SK-N-SH (cell line): ENCODE results near the gene ABHD3. TPM values are rescaled to one million over a fixed set of nuclear protein-coding genes. Genes with fewer than 3 reads are reported as not detected.

Experiments
- CTCF ChIA-PET: fragments of 300-600, 350-600 bp; formaldehyde crosslinking; extraction: SDS; loops from one replicate; lab custom pipeline; 2021; lab: Yijun Ruan, JAX
- POLR2A ChIA-PET: fragments of 350-600 bp; sonication (Branson Sonifier 250); formaldehyde crosslinking; extraction: SDS; loops from one replicate; lab custom pipeline; 2020; ENCODE audit warnings: antibody characterized with exemption, inconsistent platforms; lab: Yijun Ruan, JAX
- DNase-seq: peaks from one replicate; pipeline ENCODE4 v3.0.0; 2012
- H2AFZ ChIP-seq: fragments of 200-600 bp; sonication (generic); 2 replicates; pipeline ENCODE4 v1.8.1; 2016; ENCODE audit warnings: antibody characterized with exemption, mild to moderate bottlenecking, low read depth
- H3F3A ChIP-seq: fragments of 200-600 bp; sonication (generic); replicated peaks from 2 replicates; pipeline ENCODE3; 2016; ENCODE audit warnings: antibody characterized with exemption, mild to moderate bottlenecking; ENCODE audit not compliant: insufficient read depth
- H3K27ac ChIP-seq, 2 experiments: fragments of 200-500 bp in 1 of 2; fragments of 200-600 bp in 1 of 2; sonication (Bioruptor generic) in 1 of 2; sonication (generic), shearing (Covaris generic) in 1 of 2; 2 replicates each; pipeline versions ENCODE4 v1.5.1 to v1.6.1; 2014 to 2016; ENCODE audit warnings: low read depth in 2 of 2, inconsistent platforms in 1 of 2, low read length in 1 of 2, mild to moderate bottlenecking in 1 of 2, mixed read lengths in 1 of 2
- H3K27me3 ChIP-seq: fragments of 200-600 bp; sonication (generic), shearing (Covaris generic); 2 replicates; pipeline ENCODE4 v1.6.1; 2016; ENCODE audit warnings: mixed run types; ENCODE audit not compliant: insufficient read depth
- H3K36me3 ChIP-seq, 2 experiments: fragments of 200-500 bp in 1 of 2; fragments of 200-600 bp in 1 of 2; sonication (Bioruptor generic) in 1 of 2; sonication (generic) in 1 of 2; replicated peaks in 1 of 2; 2 replicates each; pipeline versions ENCODE3 to v1.5.1; 2014 to 2016; ENCODE audit warnings: low read length in 1 of 2, mild to moderate bottlenecking in 1 of 2; ENCODE audit not compliant: insufficient read depth in 2 of 2, control insufficient read depth in 1 of 2
- H3K4me1 ChIP-seq, 2 experiments: fragments of 200-500 bp in 1 of 2; fragments of 200-600 bp in 1 of 2; sonication (Bioruptor generic) in 1 of 2; sonication (generic), shearing (Covaris generic) in 1 of 2; 2 replicates each; pipeline versions ENCODE4 v1.5.1 to v1.6.1; 2014 to 2016; ENCODE audit warnings: low read depth in 1 of 2, low read length in 1 of 2, mixed run types in 1 of 2; ENCODE audit not compliant: insufficient read depth in 2 of 2, control insufficient read depth in 1 of 2
- H3K4me2 ChIP-seq: fragments of 200-600 bp; sonication (generic), shearing (Covaris generic); 2 replicates; pipeline ENCODE4 v1.6.1; 2017; ENCODE audit warnings: mixed run types
- H3K4me3 ChIP-seq, 2 experiments: fragments of 200-500 bp in 1 of 2; fragments of 200-600 bp in 1 of 2; sonication (Bioruptor generic) in 1 of 2; sonication (generic), shearing (Covaris generic) in 1 of 2; 2 replicates each; pipeline versions ENCODE4 v1.5.1 to v1.8.1; 2014 to 2016; ENCODE audit warnings: low read depth in 2 of 2, inconsistent platforms in 1 of 2, low read length in 1 of 2, mild to moderate bottlenecking in 1 of 2, mixed read lengths in 1 of 2, moderate library complexity in 1 of 2
- H3K79me2 ChIP-seq: fragments of 200-600 bp; sonication (generic); 2 replicates; pipeline ENCODE4 v1.8.1; 2017; ENCODE audit warnings: mild to moderate bottlenecking; ENCODE audit not compliant: insufficient read depth
- H3K9ac ChIP-seq: fragments of 200-600 bp; sonication (generic); 2 replicates; pipeline ENCODE4 v1.6.1; 2017; ENCODE audit warnings: mixed run types
- H3K9me2 ChIP-seq: fragments of 200-600 bp; sonication (generic); 2 replicates; pipeline ENCODE4 v1.6.1; 2017; ENCODE audit warnings: mixed run types
- H3K9me3 ChIP-seq: fragments of 200-600 bp; sonication (generic); 2 replicates; pipeline ENCODE4 v1.6.1; 2017; ENCODE audit warnings: mixed run types, mild to moderate bottlenecking, moderate library complexity
- H4K20me1 ChIP-seq: fragments of 200-600 bp; sonication (generic); 2 replicates; pipeline ENCODE4 v1.6.1; 2017; ENCODE audit warnings: mild to moderate bottlenecking, mixed run types; ENCODE audit not compliant: insufficient read depth
- CHD2 ChIP-seq: fragments of 150-350 bp; IDR thresholded peaks from 2 replicates; pipeline ENCODE4 v1.6.1; 2018; ENCODE audit warnings: low read length; ENCODE audit not compliant: partially characterized antibody
- CTCF ChIP-seq: fragments of 200-600 bp; sonication (generic); IDR thresholded peaks from 2 replicates; pipeline ENCODE4 v1.6.1; 2017; ENCODE audit warnings: antibody characterized with exemption, mild to moderate bottlenecking, moderate library complexity
- EP300 ChIP-seq, 2 experiments: IDR thresholded peaks; 2 replicates each; pipeline versions ENCODE4 v1.4.0 to v1.6.1; 2012; ENCODE audit warnings: borderline replicate concordance in 1 of 2, low read depth in 1 of 2, low read length in 1 of 2
- EZH2phosphoT487 ChIP-seq: fragments of 200-600 bp; sonication (generic); IDR thresholded peaks from 2 replicates; pipeline ENCODE4 v1.6.1; 2017; ENCODE audit warnings: low read depth, mixed run types, mild to moderate bottlenecking, antibody characterized with exemption, moderate library complexity, borderline replicate concordance
- FOSL2 ChIP-seq: IDR thresholded peaks from 2 replicates; pipeline ENCODE4 v1.4.0; 2012; ENCODE audit warnings: low read depth, mild to moderate bottlenecking, moderate library complexity, borderline replicate concordance
- FOXJ3 ChIP-seq: sonication (generic); formaldehyde crosslinking; IDR thresholded peaks from 2 replicates; pipeline ENCODE4 v1.5.1; 2020; ENCODE audit warnings: mild to moderate bottlenecking, missing genetic modification reagents
- FOXM1 ChIP-seq: IDR thresholded peaks from 2 replicates; pipeline ENCODE4 v1.4.0; 2012; ENCODE audit warnings: low read depth, mild to moderate bottlenecking
- GATA2 ChIP-seq: sonication (generic); formaldehyde crosslinking; IDR thresholded peaks from 2 replicates; pipeline ENCODE4 v1.5.0; 2020; ENCODE audit warnings: mild to moderate bottlenecking, missing genetic modification reagents
- PBX3 ChIP-seq: IDR thresholded peaks from 2 replicates; pipeline ENCODE4; 2012
- POLR2AphosphoS5 ChIP-seq: IDR thresholded peaks from 2 replicates; pipeline ENCODE4 v1.6.1; 2012; ENCODE audit warnings: low read depth, low read length
- RFX5 ChIP-seq: IDR thresholded peaks from 2 replicates; pipeline ENCODE4 v1.6.1; 2012; ENCODE audit warnings: mild to moderate bottlenecking, improper control_type of control experiment, low read length
- SIN3A ChIP-seq: IDR thresholded peaks from 2 replicates; pipeline ENCODE4 v1.6.1; 2012; ENCODE audit warnings: low read depth, mild to moderate bottlenecking, low read length, moderate library complexity, borderline replicate concordance
- TAF1 ChIP-seq: IDR thresholded peaks from 2 replicates; pipeline ENCODE4 v1.6.1; 2012; ENCODE audit warnings: low read depth, mild to moderate bottlenecking, low read length, moderate library complexity, borderline replicate concordance
- TEAD4 ChIP-seq: IDR thresholded peaks from 2 replicates; pipeline ENCODE4 v1.4.0; 2012; ENCODE audit warnings: mild to moderate bottlenecking, borderline replicate concordance; ENCODE audit not compliant: insufficient read depth
- USF2 ChIP-seq: fragments of 150-350 bp; IDR thresholded peaks from 2 replicates; pipeline ENCODE4 v1.6.1; 2017; ENCODE audit warnings: antibody characterized with exemption, low read length, low read depth, borderline replicate concordance
- ZBTB33 ChIP-seq: IDR thresholded peaks from 2 replicates; pipeline ENCODE4 v1.4.0; 2012; ENCODE audit warnings: low read depth, borderline replicate concordance
- WGBS: methylation state at CpG from one replicate; pipeline ENCODE4 v1.1.6; 2017; ENCODE audit warnings: low lambda C conversion rate; 5-methylcytosine and 5-hydroxymethylcytosine counted together
- polyA plus RNA-seq, 3 experiments: library from polyadenylated mRNA; depleted of rRNA; stranded (reverse); fragments of >200 nt; gene quantifications; 2 replicates each; pipeline ENCODE4 v1.2.3, GENCODE V29; 2012

ABHD3 gene
- polyA plus RNA-seq, 1 of the 3 experiments (the other 2 are of a cell fraction) = 4.3 TPM

GRCh38 chr18:21660078-21660477 is 44.5 kb downstream of the ABHD3 start:
- no peak overlapping the region for H3K27ac ChIP-seq
- H3K9ac ChIP-seq = no peak overlapping the region
- no peak overlapping the region for H2AFZ ChIP-seq
- H3K27me3 ChIP-seq = no peaks in the 10 kb centered on the region
- no peak for TF ChIP-seq FOXM1
- no peak overlapping the region for H3K4me2 ChIP-seq
- CTCF ChIA-PET = interaction anchor here (1.0 kb wide), 1 partner anchor 11 kb away, joined by 4 read pairs; no protein-coding TSS in a partner anchor
- no peaks in the 10 kb centered on the region for H3K79me2 ChIP-seq
- H3K36me3 ChIP-seq = no peaks in the 10 kb centered on the region
- peaks cover 8% of the 10 kb centered on the region for H3F3A ChIP-seq
- H3K4me3 ChIP-seq = no peak overlapping the region
- H3K4me1 ChIP-seq = no peaks in the 10 kb centered on the region; a peak in 1 of 4 replicates
- H4K20me1 ChIP-seq = no peaks in the 10 kb centered on the region
- 95% methylated on average over 2 of the region's 2 CpGs for WGBS
- H3K9me3 ChIP-seq = no peaks in the 10 kb centered on the region
- POLR2A ChIA-PET = no interaction called here
- DNase-seq = no peak
- H3K9me2 ChIP-seq = no peaks in the 10 kb centered on the region

- Histone ChIP-seq H3K9ac (no peak overlapping the region), H3K27me3 (no peaks in the 10 kb centered on the region), H3K9me3 (no peaks in the 10 kb centered on the region), H4K20me1 (no peaks in the 10 kb centered on the region), H3K79me2 (no peaks in the 10 kb centered on the region), H3F3A (peaks cover 8% of the 10 kb centered on the region), H3K27ac (peak overlapping the region in 1 of 2 experiments; percentile 29; a peak in 1 of 4 replicates), H2AFZ (no peak overlapping the region), H3K4me2 (no peak overlapping the region), H3K9me2 (no peaks in the 10 kb centered on the region), H3K4me1 (no peaks in the 10 kb centered on the region), H3K4me3 (no peak overlapping the region), H3K36me3 (no peaks in the 10 kb centered on the region)
- ChIA-PET CTCF (no interaction called here), POLR2A (no interaction called here)
- TF ChIP-seq EZH2phosphoT487 (no peak), FOSL2 (peak; percentile 33; the same call in 1 of the 2 replicates)
- DNase-seq = no peak
Measured at GRCh38 chr18:21656402-21656801, 48.2 kb downstream of the ABHD3 start.

GRCh38 chr18:21653361-21653760 is 51.2 kb downstream of the ABHD3 start:
- no peaks in the 10 kb centered on the region for H3K27me3 ChIP-seq
- POLR2A ChIA-PET = no interaction called here

More at GRCh38 chr18:21653361-21653760, 51.2 kb downstream of the ABHD3 start:
- CTCF ChIA-PET = interaction anchor here (1.0 kb wide), 1 partner anchor 88 kb away, joined by 3 read pairs; no protein-coding TSS in a partner anchor
- no peak overlapping the region for H3K4me2 ChIP-seq
- no peak overlapping the region for H3K9ac ChIP-seq
- no peaks in the 10 kb centered on the region for H3K4me1 ChIP-seq
- H3K9me3 ChIP-seq = no peaks in the 10 kb centered on the region
- no peaks in the 10 kb centered on the region for H3K9me2 ChIP-seq
- H3K27ac ChIP-seq = no peak overlapping the region
- H4K20me1 ChIP-seq = no peaks in the 10 kb centered on the region
- no peak for DNase-seq
- H3K4me3 ChIP-seq = no peak overlapping the region
- H3K36me3 ChIP-seq = no peaks in the 10 kb centered on the region
- 96% methylated on average over 3 of the region's 3 CpGs for WGBS
- TF ChIP-seq RFX5 (no peak), TAF1 (no peak), POLR2AphosphoS5 (no peak), TEAD4 (no peak), SIN3A (no peak), ZBTB33 (no peak), PBX3 (no peak), CHD2 (no peak), USF2 (no peak), CTCF (no peak), GATA2 (CRISPR knock-in tag) (no peak), FOXJ3 (CRISPR knock-in tag) (no peak), EP300 (IDR thresholded peaks at IDR 0.05; ENCODE audit: borderline replicate concordance in 1 of 2, low read depth in 1 of 2, low read length in 1 of 2) (no peak)
- no peak overlapping the region for H2AFZ ChIP-seq
- H3K79me2 ChIP-seq = no peaks in the 10 kb centered on the region
- H3F3A ChIP-seq = peaks cover 8% of the 10 kb centered on the region
